Brain microvascular endothelial cell (primary cell): ENCODE data around the gene SFTA2.
A peak's percentile ranks its signal among the peaks of the same experiment; 100 is the strongest.

Experiments
- DNase-seq: peaks from one replicate; pipeline ENCODE4 v3.0.0-alpha.2; 2020
- H3K27ac ChIP-seq: fragments of 250-450 bp; sonication (Bioruptor Pico); 2 replicates; pipeline ENCODE4 v1.5.1; 2020; ENCODE audit warnings: mild to moderate bottlenecking, moderate library complexity
- H3K27me3 ChIP-seq: fragments of 250-450 bp; sonication (Bioruptor Pico); replicated peaks from 2 replicates; pipeline ENCODE4 v1.5.1; 2020; ENCODE audit warnings: mild to moderate bottlenecking
- H3K36me3 ChIP-seq: fragments of 250-450 bp; sonication (Bioruptor Pico); replicated peaks from 2 replicates; pipeline ENCODE4 v1.5.1; 2020; ENCODE audit warnings: mild to moderate bottlenecking
- H3K4me3 ChIP-seq: 2 replicates; pipeline ENCODE4 v1.5.1; 2011; ENCODE audit warnings: low read depth, mild to moderate bottlenecking, control low read depth, low read length, moderate library complexity
- in situ Hi-C: cut with HindIII; loops from 2 replicates; pipeline ENCODE4 v1.10.0; 2017; ENCODE audit warnings: low sequenced_read_pairs, low pct_ligation_motif_present
- TF ChIP-seq, protein P1 (sequence below): IDR thresholded peaks from 2 replicates; pipeline ENCODE4 v1.5.1; 2011; ENCODE audit warnings: low read depth, mild to moderate bottlenecking, moderate library complexity, low read length, control low read depth, inconsistent platforms; ENCODE audit errors: missing control alignments

Gene SFTA2

DNA sequence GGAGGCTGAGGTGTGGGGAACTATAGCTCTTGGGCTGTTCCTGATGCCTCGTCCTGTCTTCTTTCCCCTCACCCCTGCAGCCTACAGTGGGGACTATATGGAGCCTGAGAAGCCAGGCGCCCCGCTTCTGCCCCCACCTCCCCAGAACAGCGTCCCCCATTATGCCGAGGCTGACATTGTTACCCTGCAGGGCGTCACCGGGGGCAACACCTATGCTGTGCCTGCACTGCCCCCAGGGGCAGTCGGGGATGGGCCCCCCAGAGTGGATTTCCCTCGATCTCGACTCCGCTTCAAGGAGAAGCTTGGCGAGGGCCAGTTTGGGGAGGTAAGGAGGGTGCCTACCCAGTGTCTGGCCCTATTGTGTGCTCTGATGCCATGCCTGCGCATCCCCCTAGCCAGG lies 35.4 kb downstream of the SFTA2 start:
- no peak for DNase-seq
- Histone ChIP-seq H3K27ac (no peak overlapping the region), H3K27me3 (no peaks in the 10 kb centered on the region), H3K4me3 (no peak overlapping the region), H3K36me3 (peaks cover 15% of the 10 kb centered on the region)
- TF ChIP-seq, protein P1, sequence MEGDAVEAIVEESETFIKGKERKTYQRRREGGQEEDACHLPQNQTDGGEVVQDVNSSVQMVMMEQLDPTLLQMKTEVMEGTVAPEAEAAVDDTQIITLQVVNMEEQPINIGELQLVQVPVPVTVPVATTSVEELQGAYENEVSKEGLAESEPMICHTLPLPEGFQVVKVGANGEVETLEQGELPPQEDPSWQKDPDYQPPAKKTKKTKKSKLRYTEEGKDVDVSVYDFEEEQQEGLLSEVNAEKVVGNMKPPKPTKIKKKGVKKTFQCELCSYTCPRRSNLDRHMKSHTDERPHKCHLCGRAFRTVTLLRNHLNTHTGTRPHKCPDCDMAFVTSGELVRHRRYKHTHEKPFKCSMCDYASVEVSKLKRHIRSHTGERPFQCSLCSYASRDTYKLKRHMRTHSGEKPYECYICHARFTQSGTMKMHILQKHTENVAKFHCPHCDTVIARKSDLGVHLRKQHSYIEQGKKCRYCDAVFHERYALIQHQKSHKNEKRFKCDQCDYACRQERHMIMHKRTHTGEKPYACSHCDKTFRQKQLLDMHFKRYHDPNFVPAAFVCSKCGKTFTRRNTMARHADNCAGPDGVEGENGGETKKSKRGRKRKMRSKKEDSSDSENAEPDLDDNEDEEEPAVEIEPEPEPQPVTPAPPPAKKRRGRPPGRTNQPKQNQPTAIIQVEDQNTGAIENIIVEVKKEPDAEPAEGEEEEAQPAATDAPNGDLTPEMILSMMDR = no peak
- in situ Hi-C loops = no loop called here

DNA sequence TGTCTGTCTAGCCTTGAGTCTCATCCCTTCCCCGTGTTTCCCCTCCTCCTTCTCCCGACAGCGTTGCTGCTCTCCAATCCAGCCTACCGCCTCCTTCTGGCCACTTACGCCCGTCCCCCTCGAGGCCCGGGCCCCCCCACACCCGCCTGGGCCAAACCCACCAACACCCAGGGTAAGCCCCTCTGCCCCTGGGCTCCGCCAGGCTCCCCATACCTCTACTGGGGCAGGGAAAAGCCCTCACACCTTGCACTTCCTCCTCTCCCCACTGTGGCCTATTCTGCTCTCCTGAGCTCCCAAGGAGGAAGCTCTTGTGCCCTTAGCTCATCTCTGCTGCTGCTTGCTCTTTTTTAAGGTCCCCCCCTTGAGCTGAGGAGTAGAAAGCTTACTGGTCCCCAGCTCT lies 36.6 kb downstream of the SFTA2 start:
- in situ Hi-C loops = no loop called here
- no peak overlapping the region for H3K27ac ChIP-seq

DNA sequence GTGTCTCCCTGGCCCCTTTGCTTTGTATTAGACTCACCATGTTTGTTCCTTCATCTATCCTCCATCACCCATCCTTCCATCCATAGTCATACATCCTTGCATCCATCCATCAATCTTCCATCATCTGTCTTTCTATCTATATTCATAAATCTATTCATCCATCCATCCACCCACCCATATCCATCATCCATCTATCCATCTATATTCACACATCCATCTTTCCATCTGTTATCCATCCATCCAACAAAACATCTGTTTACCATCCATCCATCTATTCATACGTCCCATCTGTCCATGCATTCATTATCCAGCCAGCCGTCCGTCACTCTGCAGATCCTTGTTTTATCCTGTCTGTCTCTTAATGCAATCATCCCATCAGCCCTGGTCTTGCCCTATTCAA lies 37.0 kb downstream of the SFTA2 start:
- H3K27ac ChIP-seq = no peak overlapping the region
- no peak for DNase-seq
- peaks cover 15% of the 10 kb centered on the region for H3K36me3 ChIP-seq
- no peaks in the 10 kb centered on the region for H3K27me3 ChIP-seq
- TF ChIP-seq, protein P1 = no peak
- in situ Hi-C loops = no loop called here
- no peak overlapping the region for H3K4me3 ChIP-seq

More for the DNA sequence above, 36.6 kb downstream of the SFTA2 start:
- H3K36me3 ChIP-seq = peaks cover 15% of the 10 kb centered on the region
- DNase-seq = no peak
- no peaks in the 10 kb centered on the region for H3K27me3 ChIP-seq
- H3K4me3 ChIP-seq = no peak overlapping the region
- TF ChIP-seq, protein P1 = no peak

DNA sequence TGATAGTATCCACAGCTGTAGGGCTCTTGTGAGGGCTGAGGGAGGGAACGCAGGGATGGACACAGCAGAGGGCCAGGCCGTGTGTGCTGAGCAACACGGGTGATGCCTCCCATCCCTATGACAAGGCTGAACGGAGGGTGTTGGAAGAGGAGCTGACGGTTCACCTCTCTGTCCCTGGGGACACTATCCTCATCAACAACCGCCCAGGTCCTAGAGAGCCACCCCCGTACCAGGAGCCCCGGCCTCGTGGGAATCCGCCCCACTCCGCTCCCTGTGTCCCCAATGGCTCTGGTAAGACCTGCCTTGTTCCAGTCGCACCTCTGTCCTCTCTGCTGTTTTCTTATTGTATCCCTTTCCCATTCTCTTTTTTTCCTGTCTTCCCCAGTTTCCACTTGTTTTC lies 37.6 kb downstream of the SFTA2 start:
- H3K27me3 ChIP-seq = no peaks in the 10 kb centered on the region
- peaks cover 15% of the 10 kb centered on the region for H3K36me3 ChIP-seq
- DNase-seq = no peak

DNA sequence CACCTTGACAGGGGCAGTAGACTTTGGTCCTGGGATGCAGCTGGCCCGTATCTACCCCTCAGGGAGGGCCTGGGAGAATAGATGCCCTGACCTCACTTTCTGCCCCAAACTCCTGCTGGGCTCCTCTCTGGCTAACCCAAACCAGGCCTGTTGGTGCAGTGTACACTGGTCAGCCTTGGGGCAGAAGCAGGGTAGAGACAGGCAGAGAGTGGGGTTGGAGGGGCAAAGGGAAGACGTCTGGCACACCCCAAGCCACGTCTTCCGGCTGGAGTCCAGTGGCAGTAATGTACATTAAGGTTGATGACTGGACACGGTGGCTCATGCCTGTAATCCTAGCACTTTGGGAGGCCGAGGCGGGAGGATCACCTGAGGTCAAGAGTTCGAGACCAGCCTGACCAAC lies 38.3 kb downstream of the SFTA2 start:
- Histone ChIP-seq H3K27ac (no peak overlapping the region), H3K36me3 (peaks cover 15% of the 10 kb centered on the region), H3K27me3 (no peaks in the 10 kb centered on the region), H3K4me3 (no peak overlapping the region)
- TF ChIP-seq, protein P1 = no peak
- no peak for DNase-seq
- in situ Hi-C loops = no loop called here

More for the DNA sequence above, 37.6 kb downstream of the SFTA2 start:
- no peak overlapping the region for H3K4me3 ChIP-seq
- no peak overlapping the region for H3K27ac ChIP-seq
- in situ Hi-C loops = no loop called here
- TF ChIP-seq, protein P1 = no peak

DNA sequence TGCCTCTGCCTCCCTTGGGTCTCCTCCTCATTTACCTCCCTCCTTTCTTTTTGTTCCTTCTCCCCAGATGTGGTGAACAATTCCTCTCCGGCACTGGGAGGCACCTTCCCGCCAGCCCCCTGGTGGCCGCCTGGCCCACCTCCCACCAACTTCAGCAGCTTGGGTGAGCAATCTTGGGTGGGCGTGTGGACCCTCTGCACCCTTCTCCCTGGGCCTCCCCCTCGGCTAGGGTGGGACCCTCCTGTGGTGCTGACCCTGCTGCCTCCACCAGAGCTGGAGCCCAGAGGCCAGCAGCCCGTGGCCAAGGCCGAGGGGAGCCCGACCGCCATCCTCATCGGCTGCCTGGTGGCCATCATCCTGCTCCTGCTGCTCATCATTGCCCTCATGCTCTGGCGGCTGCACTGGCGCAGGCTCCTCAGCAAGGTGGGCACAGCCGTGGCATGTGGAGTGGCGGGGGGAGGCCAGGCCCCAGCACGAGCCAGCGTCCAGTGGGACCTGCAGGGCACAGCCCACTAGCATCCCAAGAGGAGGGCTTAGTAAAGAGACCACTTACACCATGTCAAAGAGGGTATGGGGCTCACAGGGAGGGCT lies 38.9 kb downstream of the SFTA2 start:
- Histone ChIP-seq H3K27ac (no peak overlapping the region), H3K36me3 (peaks cover 12% of the 10 kb centered on the region), H3K27me3 (no peaks in the 10 kb centered on the region), H3K4me3 (no peak overlapping the region)
- no peak for DNase-seq
- in situ Hi-C loops = no loop called here
- TF ChIP-seq, protein P1 = peak; percentile 52
